ENCODE data around the gene PAK3.

PAK3 gene

GRCh38 chrX:111095974-111096895 lies at the start of gene PAK3:
PAK3 (plus strand) TSS chrX:111096191; CDS start chrX:111123104, 26,913 bp downstream.
- DNase-seq (ENCODE audit: low read depth): peak; percentile 82

- DNase-seq (ENCODE audit: low read depth): no peak
Measured at GRCh38 chrX:111047575-111047974, 48.4 kb upstream of the PAK3 start.

- DNase-seq (ENCODE audit: low read depth): no peak
Measured at GRCh38 chrX:111052478-111052877, 43.5 kb upstream of the PAK3 start.

GRCh38 chrX:111071542-111072277 lies 24.3 kb upstream of the PAK3 start:
- DNase-seq (ENCODE audit: low read depth): no peak

GRCh38 chrX:111083081-111083480 lies 12.9 kb upstream of the PAK3 start:
- peak; percentile 13 for DNase-seq (ENCODE audit: low read depth)

GRCh38 chrX:111086591-111087006 lies 9.4 kb upstream of the PAK3 start:
- no peak for DNase-seq (ENCODE audit: low read depth)

GRCh38 chrX:111088628-111089027 lies 7.4 kb upstream of the PAK3 start:
- no peak for DNase-seq (ENCODE audit: low read depth)

- DNase-seq (ENCODE audit: low read depth): no peak
Measured at GRCh38 chrX:111090458-111090857, 5.5 kb upstream of the PAK3 start.

- DNase-seq (ENCODE audit: low read depth): peak; percentile 22
Measured at GRCh38 chrX:111098874-111099273, 2.9 kb downstream of the PAK3 start.

- peak; percentile 57 for DNase-seq (ENCODE audit: low read depth)
Measured at GRCh38 chrX:111100191-111100590, 4.2 kb downstream of the PAK3 start.

- DNase-seq (ENCODE audit: low read depth): no peak
Measured at GRCh38 chrX:111101580-111101979, 5.6 kb downstream of the PAK3 start.

- DNase-seq (ENCODE audit: low read depth): no peak
Measured at GRCh38 chrX:111102636-111103035, 6.6 kb downstream of the PAK3 start.

GRCh38 chrX:111103246-111103645 lies 7.3 kb downstream of the PAK3 start:
- no peak for DNase-seq (ENCODE audit: low read depth)

- no peak for DNase-seq (ENCODE audit: low read depth)
Measured at GRCh38 chrX:111110098-111110775, 14.2 kb downstream of the PAK3 start.

GRCh38 chrX:111114806-111115205 lies 18.8 kb downstream of the PAK3 start:
- peak; percentile 21 for DNase-seq (ENCODE audit: low read depth)

- no peak for DNase-seq (ENCODE audit: low read depth)
Measured at GRCh38 chrX:111116666-111117065, 20.7 kb downstream of the PAK3 start.

GRCh38 chrX:111119341-111119740 lies 23.4 kb downstream of the PAK3 start:
- no peak for DNase-seq (ENCODE audit: low read depth)

GRCh38 chrX:111123125-111123524 lies 27.1 kb downstream of the PAK3 start:
- no peak for DNase-seq (ENCODE audit: low read depth)

- DNase-seq (ENCODE audit: low read depth): peak; percentile 0
Measured at GRCh38 chrX:111123606-111124179, 27.7 kb downstream of the PAK3 start.

- DNase-seq (ENCODE audit: low read depth): no peak
Measured at GRCh38 chrX:111124418-111124817, 28.4 kb downstream of the PAK3 start.

- DNase-seq (ENCODE audit: low read depth): no peak
Measured at GRCh38 chrX:111127038-111127437, 31.0 kb downstream of the PAK3 start.

GRCh38 chrX:111129921-111130320 lies 33.9 kb downstream of the PAK3 start:
- DNase-seq (ENCODE audit: low read depth): no peak
